NOMO-1 treated with dmso at 0.1 percent for 144 hours (cell line): ENCODE data around the gene DPP4.
"Not testable (repeated sequence)": the region's sequence is repeated elsewhere in the genome, so short reads cannot be mapped to it uniquely, and the experiment has no call there.

ENCODE experiments used
- DNase-seq: peaks from one replicate; lab custom pipeline; 2025; ENCODE audit not compliant: unreplicated experiment; lab: John Stamatoyannopoulos, UW

The DPP4 gene

DNA sequence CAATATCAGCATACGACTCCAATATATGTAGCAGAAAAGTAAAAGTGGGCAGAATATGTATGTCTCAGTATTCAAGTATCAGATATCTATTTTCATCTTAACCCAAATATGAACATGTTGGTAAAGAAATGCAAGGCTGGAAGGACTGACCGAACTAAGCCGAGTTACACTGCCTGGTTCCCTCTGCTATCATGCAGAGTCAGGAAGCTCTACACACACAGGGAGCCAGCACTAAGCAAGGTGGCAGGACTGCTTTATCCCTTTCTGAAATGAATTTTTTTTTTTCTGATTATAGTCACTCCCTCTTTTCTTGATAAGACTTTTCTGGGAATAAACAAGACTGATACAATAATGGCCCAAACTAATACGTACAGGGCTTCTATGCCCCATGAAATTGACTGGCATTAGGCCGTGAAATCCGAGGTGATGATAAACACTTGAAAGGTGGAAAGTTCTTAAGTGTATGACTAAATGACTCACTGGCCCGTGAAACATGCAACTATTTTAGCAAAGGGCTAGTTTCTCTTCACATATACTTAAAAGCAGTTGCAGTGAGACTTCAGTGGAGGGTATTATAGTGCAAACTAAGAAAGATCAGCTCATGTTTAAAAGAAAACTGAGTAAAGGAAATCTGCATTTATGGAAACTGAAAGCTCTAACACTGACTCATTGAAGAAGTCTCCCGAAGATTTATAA is 14.9 kb downstream of the DPP4 start:
- no peak for DNase-seq

GRCh38 chr2:162057426-162057825 is 16.6 kb downstream of the DPP4 start:
- DNase-seq, result no peak

DNA sequence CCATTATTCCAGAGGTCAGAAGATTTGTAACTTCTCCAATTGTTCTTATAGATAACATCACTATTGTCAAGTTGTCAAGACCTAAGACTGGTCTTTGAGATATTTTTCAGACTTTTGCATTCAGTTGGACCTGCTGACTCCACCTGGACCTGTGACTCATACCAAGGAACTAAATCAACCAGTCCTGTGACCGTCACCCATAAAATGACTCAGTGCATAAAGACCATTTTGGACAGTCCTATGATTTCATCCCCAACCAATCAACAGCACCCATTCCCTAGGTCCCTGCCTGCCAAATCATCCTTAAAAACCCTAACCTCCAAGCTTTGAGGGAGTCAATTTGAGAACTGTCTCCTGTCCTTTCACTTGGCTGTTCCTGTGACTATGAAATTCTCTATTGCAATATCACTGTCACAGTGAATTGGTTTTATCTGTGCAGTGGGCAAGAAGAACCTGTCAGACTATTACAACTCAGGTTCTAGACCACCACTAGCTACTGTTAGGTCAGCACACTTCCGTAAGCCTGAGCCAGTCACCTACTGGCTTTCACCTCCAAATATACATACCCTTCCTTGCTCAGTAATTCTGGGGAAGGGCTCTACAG is 17.1 kb downstream of the DPP4 start:
- DNase-seq, result no peak

GRCh38 chr2:162053808-162054155 is 20.2 kb downstream of the DPP4 start:
- no peak for DNase-seq

- DNase-seq, result no peak
Measured at GRCh38 chr2:162053066-162053807, 20.8 kb downstream of the DPP4 start.

- DNase-seq, result no peak
Measured at GRCh38 chr2:162050513-162050961, 23.5 kb downstream of the DPP4 start.

GRCh38 chr2:162049089-162049488 is 24.9 kb downstream of the DPP4 start:
- DNase-seq, result not testable (repeated sequence)

DNA sequence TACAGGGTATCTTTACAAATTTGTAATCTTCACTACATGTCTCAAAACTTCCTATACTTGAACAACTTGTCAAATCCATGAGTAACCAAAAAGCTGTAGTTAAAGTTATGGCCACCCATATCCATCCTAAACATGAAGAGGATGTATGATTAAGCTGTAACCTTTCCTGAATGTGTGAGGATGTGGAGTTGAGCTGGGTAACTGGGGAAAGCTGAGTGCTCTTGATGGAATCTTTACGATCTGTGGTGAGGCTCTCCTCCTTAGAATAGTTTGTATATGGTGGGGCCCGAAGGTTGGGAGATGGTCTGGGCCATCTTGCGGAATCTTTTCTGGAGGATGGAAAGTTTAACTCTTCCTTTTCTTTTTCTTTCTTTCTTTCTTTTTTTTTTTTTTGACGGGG is 29.4 kb downstream of the DPP4 start:
- DNase-seq, result no peak

DNA sequence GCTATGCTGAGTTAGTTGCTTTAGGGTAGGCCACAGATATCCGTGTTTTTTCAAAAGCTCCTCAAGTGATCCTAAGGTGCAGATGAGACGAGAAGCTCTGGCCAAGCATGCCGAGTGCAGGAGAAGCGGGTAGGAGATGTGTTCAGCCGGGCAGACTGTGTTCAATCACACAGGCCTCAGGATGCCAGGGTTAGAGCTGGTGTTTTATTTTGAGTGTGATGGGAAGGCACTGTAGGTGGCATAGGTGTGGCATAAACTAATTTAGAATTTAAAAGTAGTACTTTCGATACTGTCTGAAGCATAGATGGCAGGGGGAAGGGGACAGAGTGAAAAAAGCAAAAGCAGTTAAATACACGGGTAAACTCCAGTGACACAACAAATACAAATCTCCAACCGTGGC is 30.9 kb downstream of the DPP4 start:
- no peak for DNase-seq

- DNase-seq, result no peak
Measured at GRCh38 chr2:162041485-162041884, 32.5 kb downstream of the DPP4 start.

GRCh38 chr2:162038725-162039124 is 35.3 kb downstream of the DPP4 start:
- no peak for DNase-seq

DNA sequence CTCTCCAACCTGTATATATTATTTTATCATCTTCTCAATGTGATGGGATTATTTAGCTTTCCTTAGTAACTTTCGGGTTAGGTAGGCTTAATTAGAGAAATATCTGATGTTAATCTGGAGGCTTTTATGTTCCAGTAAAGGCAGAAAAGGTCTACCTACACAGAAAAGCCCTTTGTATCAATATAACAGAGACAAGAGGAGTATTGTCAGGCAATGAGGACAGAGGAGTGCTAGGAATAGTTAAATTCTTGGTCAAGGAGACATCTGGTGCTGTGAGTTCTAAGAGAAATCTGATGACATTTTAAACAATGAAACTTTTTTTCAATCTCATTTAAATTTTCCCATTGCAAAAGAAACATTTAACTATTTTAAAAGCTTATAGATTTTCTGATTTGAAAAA is 36.1 kb downstream of the DPP4 start:
- DNase-seq, result no peak

GRCh38 chr2:162037028-162037795 is 36.8 kb downstream of the DPP4 start:
- no peak for DNase-seq

DNA sequence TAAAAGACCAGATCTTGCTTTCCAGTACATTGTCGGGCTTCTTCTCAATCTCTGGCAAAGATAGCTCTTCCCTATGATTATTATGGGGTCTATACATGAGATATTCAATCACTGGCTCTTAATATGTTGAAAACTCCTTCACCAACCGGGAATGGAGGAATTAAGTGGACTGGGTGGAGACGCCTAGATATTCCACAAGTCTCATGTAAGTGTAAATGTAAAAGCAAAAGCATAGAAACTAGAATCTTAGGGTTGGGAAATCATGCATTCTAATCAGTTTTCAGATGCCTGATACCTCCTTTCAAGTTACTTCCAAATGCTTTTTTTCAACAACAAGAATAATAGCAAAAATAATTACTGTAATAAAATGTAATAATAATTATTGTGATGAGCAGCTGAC is 38.0 kb downstream of the DPP4 start:
- no peak for DNase-seq

GRCh38 chr2:162030363-162031190 is 43.4 kb downstream of the DPP4 start:
- DNase-seq, result no peak

GRCh38 chr2:162029287-162029901 is 44.6 kb downstream of the DPP4 start:
- DNase-seq, result no peak

- no peak for DNase-seq
Measured at GRCh38 chr2:162028511-162028910, 45.5 kb downstream of the DPP4 start.

DNA sequence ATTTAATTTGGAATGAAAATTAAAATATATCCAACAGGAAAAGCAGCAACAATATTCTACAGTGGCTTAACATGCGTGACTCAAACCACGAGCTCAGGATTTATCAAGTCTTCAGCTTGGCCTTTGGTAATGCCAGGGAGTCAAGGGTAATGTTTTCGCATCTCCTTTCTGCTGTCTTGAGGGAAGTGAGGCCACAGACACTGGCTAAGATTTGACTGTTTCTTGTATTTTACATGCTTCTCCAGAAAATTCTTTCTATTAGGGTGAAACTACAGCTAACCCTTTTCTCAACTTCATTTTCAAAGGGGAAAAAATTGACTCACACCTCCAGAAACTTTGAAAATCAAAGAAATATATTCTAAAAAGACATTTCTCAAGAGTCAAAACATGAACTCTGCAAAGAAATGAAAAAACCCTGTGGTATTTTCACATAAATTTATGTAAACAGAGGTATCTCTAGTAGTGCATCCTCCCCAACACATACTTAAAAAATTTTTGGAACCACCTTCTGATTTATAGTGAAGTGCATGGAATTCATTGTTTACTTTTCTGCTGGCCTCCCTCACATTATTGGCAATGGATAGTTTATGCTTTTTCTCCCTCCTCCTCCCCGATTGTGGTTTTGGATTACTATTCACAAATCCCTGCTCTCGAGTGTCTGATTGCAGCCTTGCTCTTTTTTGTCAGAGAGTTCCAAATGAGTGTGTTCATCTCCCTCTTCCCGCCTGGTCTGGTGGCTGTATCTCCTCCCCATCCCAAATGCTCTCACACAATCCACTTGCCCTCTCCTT is 48.7 kb downstream of the DPP4 start:
- DNase-seq, result no peak

- no peak for DNase-seq
Measured at GRCh38 chr2:162022290-162022945, 51.6 kb downstream of the DPP4 start.
